ENCODE data around the gene PAX7.

The PAX7 gene

DNA sequence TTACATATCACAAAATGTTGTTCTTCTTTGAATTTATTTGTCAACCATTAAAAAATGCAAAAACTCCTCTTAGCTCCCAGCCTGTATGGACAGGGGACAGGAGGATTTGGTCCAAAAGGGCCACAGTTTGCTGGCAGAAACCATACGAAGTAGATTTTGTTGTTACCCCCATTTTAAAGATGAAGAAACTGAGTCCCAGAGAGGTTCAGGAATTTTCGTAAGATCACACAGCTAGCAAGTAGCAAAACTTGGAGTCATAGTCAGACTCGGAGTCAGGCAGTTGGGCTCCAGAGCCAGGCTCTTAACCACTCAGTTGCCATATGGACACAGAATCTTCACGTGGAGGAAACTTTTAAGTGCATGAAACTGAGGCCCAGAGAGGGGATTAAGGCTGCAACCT is 137.4 kb downstream of the PAX7 start:
- DNase-seq: no peak

GRCh38 chr1:18769140-18769539 is 138.5 kb downstream of the PAX7 start:
- no peak for DNase-seq

GRCh38 chr1:18770799-18771198 is 140.2 kb downstream of the PAX7 start:
- no peak for DNase-seq

DNA sequence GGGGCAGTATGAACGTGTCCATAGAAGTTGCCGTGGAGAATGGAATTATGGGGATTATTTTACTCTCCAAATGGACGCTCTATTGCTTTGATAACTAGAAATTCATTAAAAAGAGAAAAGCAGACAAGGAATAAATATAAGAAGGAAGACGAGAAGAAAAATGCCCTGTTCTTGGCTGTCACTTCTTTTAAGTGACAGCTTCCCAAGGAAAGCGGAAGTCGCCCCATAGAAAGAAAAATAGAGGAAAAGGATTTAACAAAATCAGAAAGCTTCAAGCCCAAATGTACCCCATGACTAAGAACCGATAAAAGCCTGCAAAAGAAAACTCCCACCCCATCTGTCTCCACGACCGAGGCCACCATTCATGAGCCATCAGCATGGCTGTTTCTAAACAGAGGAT is 143.1 kb downstream of the PAX7 start:
- no peak for DNase-seq

- DNase-seq: no peak
Measured at GRCh38 chr1:18775341-18775740, 144.7 kb downstream of the PAX7 start.

- DNase-seq: no peak
Measured at GRCh38 chr1:18776777-18777176, 146.1 kb downstream of the PAX7 start.

DNA sequence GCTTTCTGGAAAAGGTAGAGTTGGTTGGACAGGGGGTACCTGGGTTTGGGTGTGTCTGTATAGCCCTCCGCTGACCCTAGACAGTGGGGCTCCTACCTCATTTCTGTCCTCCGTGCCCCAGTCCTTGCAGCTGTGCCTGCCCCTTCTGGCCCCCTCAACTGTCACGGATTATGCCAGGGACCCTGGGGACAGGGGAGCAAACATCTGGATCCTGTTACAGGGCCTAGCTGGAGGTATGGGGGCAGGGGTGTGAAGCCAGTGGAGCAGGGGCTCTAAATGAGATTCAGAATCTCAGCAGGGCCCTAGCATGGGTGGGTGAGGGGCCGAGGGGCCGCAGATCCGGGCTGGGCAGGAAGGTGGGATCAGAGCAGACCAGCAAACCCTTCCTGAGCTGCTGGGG is 147.8 kb downstream of the PAX7 start:
- no peak for DNase-seq

DNA sequence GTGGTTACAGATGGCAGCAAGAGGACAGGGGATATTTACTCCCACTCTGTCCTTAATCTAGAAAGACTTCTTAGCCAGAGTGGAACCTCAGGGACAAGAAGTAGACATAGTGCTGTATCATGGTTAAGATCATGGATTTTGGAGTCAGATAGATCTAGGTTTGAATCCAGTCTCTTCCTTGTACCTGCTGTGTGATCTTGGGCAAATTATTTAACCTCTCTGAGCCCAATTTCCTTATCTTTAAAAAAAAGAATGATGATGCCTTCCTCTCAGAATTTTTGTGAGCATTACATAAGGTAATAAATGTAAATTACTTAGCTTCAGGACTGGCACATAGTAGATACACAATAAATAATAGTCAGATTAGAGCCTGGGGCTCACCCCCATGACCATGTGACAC is 150.4 kb downstream of the PAX7 start:
- no peak for DNase-seq

DNA sequence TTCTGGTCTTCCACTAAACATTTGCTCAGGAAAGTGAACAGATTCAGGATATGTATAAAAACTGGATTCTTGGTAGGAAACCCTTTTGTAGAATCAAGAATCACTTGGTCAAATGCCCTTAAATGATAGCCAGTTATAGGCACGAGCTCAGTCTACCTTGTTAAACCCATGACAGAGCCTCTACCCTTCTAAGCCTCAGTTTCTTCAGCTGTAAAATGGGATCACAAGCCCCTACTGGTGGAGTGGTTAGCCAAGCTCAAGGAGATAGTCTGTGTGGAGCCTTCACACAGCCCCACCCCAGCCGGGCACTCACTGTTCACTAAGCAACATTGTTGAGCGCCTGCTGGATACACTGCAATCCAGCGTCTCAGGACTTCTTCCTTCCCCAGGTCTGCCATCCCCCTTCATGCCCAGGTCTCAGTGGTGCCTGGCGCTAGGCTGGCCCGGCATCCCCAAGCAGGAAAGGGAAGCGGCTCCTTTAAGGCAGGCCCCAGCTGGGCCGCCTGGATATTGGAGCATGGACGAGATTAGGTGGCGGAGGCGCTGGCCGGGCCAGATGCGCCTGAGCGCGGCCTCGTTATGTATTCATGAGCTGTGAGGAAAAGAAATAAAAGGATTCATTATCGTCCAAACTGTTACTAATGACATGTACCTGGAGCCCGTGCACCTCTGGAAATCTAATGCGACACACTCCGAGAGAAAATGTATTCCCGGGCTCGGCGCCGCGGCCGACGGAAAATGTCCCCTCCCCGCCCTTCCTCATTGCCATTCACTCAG is 153.2 kb downstream of the PAX7 start:
- DNase-seq: no peak

DNA sequence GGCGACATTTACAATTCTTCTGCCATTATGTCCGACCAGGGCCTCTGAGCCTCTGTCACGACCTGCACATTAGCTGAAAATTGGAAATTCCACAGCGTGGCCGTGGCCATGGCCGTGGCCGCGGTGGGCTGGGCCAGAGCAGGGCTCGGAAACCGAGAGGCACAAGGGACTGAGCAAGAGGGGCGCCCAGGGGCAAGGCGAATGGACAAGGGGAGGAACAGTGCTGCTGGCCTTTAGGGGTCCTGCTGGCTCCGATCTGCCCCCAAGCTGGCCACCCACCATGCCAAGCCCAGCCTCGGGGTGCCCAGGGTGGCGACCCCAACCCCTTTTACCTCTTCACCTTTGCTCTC is 153.8 kb downstream of the PAX7 start:
- DNase-seq: no peak

- DNase-seq: no peak
Measured at GRCh38 chr1:18786149-18786548, 155.5 kb downstream of the PAX7 start.

DNA sequence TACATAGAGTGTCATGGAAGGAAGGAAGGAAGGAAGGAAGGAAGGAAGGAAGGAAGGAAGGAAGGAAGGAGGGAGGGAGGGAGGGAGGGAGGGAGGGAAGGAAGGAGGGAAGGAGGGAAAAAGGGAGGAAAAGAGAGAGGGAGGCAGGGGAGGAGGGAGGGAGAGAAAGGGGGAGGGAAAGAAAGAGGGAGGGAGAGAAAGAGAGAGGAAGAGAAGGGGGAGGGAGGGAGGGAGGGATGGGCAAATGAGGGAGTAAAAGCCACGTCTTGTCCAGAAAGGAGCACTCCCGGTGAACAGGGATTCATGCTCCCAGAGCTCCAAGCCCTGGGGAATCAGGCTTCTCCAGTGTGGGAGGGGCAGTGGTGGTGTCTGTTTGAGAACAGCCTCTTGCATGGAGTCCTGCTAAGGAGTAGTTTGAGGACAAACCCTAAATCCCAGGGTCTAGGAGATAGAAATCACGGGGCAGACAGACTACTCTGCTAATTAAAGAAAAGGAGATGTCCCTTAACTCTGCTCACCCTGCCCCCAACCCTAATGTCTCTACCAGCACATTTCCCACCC is 157.3 kb downstream of the PAX7 start:
- no peak for DNase-seq

DNA sequence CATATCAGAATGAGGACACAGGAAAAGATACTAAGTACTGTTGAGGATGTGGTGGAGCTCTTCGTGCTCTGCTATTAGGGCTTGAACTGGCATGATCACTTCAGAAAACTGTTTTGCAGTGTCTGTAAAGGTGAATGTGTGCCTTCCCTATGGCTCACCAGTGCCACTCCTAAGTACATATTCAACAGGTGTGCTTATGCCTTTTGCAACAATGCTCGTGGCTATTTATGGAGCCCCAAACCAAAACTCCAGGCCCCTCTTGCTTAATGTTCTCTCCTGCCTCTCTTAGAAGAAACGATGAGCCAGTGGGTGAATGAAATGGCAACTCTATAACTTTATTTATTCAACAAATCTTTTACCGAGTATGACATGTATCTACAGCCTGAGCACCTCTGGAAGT is 158.6 kb downstream of the PAX7 start:
- no peak for DNase-seq

GRCh38 chr1:18792747-18793146 is 162.1 kb downstream of the PAX7 start:
- no peak for DNase-seq

- no peak for DNase-seq
Measured at GRCh38 chr1:18793164-18793563, 162.5 kb downstream of the PAX7 start.

- DNase-seq: no peak
Measured at GRCh38 chr1:18794051-18794450, 163.4 kb downstream of the PAX7 start.

DNA sequence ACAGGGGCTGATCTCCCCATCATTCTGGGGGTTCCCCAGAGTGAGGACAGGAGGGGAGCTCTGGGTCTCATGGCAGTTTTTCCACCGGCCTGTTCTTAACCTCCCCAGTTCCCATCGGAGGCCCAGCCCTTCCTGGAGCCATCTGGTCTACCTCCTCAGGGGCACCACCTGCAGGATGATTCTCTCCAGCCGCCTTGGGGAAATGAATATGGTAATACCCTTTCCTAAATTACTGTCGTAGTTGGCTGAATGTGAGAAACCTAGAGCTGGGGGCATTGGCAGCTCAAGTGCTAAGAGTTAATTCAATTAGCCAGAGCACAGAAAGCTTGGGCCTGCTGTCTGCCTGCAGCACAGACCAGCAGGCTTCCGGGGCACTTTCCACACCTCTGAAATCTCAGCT is 163.9 kb downstream of the PAX7 start:
- DNase-seq: no peak

DNA sequence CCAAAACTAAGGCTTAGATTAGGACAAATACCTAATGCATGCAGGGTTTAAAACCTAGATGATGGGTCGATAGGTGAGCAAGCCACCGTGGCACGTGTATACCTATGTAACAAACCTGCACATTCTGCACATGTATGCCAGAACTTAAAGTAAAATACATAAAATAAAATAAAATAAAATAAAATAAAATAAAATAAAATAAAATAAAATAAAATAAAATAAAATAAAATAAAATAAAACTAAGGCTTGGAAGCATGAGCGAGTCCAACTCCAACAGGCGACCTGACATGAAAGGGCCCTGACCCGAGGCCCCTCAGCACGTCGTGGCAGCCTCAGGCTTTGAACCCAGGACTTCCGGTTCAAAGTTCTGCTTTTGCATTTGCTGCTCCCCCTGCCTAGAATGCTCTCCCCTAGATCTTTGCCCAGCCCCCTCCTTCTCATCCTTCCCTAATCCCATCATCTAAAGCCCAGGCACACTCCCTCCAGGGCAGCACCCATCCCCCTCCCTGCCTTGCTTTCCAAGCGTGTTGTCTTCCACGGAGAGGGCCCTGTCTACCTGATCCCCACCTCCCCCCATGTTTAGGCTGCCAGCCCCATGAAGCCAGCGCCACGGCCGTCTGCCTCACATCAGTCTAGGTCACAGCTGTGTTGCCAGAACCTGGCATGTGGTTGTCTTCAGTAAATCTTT is 164.5 kb downstream of the PAX7 start:
- no peak for DNase-seq

DNA sequence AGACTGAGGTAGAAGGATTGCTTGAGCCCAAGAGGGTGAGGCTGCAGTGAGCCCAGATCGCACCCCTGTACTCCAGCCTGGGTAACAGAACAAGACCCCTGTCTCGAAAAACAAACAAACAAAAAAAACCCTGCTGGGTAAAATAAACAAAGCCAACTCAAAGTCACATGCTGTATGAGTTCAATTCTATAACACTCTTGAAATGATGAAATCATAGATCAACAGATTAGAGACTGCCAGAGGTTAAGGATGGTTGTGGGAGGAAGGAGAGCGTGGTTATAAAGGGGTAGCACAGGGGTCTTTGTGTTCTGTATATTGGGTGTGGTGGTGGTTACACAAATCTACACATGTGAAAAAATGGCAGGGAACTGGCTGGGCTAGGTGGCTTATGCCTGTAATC is 166.3 kb downstream of the PAX7 start:
- DNase-seq: no peak

All from NCI-H748 treated with DMSO at 0.1 percent for 48 hours (cell line).